Transverse colon (tissue), 4 donors: Measurements from ENCODE around the gene MTA2.
A peak's percentile ranks its signal among the peaks of the same experiment; 100 is the strongest.

ENCODE experiments used
- EP300 ChIP-seq: sonication (generic); formaldehyde crosslinking; IDR thresholded peaks from one replicate; pipeline ENCODE4 v1.6.1; 2017; ENCODE audit warnings: antibody characterized with exemption, low read depth
- POLR2AphosphoS5 ChIP-seq, 3 donors: sonication (generic); formaldehyde crosslinking; IDR thresholded peaks; one replicate each; pipeline ENCODE4 v1.6.1; 2016; ENCODE audit warnings: antibody characterized with exemption in 3 of 3
- TF ChIP-seq, protein P1 (sequence below), 5 experiments: fragments of 200-600 bp in 3 of 5; fragments of 450-650 bp in 2 of 5; sonication (generic) in 3 of 5; IDR thresholded peaks; 1 replicate in 2 of 5; 2 replicates in 3 of 5; pipeline ENCODE4 v1.5.1; 2016 to 2017; ENCODE audit warnings: antibody characterized with exemption in 5 of 5, inconsistent platforms in 3 of 5, mild to moderate bottlenecking in 2 of 5, moderate library complexity in 1 of 5

DNA sequence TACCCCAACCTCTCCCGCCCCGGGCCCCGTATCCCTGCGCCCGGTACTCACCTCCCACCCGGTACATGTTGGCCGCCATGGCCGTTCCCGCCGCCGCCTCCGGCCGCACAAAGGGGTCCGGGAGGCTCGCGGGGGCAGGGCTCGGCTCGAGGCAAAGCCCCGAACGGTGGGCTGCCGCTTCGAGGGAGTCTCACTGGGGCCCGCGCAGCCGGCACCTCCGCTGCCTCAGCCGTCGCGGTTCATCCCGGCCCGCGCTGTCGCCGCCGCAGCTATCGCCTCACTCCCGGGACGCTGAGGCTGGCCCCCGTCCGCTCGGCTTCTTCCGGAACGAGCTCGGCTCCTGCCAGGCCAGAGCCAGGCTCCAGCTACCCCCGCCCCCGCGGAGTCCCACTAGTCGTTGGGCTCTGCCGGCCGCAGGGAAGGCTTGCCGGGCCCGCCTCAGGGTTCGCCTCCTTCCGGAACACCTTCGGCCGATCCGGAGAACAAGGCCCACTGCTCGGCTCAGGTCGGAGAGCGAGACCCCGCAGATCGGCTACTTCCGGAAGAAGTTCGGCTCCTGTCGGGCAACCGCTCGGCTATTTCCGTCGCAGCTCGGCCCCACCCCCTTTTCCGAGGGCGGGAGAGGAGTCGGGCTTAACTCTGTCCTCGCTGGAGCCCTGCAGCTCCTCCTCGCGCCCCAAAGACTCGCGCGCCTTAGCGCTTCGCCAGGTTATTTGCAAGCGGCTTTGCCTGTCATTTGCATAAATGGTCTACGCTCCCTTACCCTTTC lies at the start of gene MTA2:
- TF ChIP-seq POLR2AphosphoS5 (IDR thresholded peaks at IDR 0.05) (peak; percentile 70 to 87 (median 83)), EP300 (no peak)
- TF ChIP-seq, protein P1, sequence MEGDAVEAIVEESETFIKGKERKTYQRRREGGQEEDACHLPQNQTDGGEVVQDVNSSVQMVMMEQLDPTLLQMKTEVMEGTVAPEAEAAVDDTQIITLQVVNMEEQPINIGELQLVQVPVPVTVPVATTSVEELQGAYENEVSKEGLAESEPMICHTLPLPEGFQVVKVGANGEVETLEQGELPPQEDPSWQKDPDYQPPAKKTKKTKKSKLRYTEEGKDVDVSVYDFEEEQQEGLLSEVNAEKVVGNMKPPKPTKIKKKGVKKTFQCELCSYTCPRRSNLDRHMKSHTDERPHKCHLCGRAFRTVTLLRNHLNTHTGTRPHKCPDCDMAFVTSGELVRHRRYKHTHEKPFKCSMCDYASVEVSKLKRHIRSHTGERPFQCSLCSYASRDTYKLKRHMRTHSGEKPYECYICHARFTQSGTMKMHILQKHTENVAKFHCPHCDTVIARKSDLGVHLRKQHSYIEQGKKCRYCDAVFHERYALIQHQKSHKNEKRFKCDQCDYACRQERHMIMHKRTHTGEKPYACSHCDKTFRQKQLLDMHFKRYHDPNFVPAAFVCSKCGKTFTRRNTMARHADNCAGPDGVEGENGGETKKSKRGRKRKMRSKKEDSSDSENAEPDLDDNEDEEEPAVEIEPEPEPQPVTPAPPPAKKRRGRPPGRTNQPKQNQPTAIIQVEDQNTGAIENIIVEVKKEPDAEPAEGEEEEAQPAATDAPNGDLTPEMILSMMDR (IDR thresholded peaks at IDR 0.05), result no peak
